Hypothalamus (tissue), 51 donors: ENCODE results near the gene CRTAC1.

Experiments
- DNase-seq, 51 donors: peaks; one replicate each; lab custom pipeline; 2025; lab: John Stamatoyannopoulos, UW

Gene CRTAC1

GRCh38 chr10:97977673-97978072 lies 52.7 kb downstream of the CRTAC1 start:
- DNase-seq, result peak in 17 of 51 donors; percentile 2 to 56 (median 24)

DNA sequence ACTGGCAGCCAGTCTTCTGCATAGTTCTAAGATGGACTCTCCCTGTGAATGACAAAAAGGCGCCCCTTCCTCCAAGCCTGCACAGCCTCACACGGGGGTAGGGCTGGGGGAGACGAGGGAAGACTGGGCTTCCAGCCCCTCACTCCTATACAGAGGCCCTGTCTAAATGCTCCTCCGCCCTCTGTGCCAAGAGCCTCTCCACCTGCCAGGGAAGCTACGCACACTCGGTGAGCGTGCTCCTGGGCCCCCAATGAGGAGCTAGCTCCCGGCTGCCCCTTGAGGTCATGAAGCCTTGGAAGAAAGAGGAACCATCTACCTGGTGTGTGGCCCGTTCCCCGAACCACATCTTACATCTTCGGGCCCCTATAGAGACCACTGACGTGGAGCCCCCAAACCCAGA lies 54.8 kb downstream of the CRTAC1 start:
- no peak for DNase-seq

DNA sequence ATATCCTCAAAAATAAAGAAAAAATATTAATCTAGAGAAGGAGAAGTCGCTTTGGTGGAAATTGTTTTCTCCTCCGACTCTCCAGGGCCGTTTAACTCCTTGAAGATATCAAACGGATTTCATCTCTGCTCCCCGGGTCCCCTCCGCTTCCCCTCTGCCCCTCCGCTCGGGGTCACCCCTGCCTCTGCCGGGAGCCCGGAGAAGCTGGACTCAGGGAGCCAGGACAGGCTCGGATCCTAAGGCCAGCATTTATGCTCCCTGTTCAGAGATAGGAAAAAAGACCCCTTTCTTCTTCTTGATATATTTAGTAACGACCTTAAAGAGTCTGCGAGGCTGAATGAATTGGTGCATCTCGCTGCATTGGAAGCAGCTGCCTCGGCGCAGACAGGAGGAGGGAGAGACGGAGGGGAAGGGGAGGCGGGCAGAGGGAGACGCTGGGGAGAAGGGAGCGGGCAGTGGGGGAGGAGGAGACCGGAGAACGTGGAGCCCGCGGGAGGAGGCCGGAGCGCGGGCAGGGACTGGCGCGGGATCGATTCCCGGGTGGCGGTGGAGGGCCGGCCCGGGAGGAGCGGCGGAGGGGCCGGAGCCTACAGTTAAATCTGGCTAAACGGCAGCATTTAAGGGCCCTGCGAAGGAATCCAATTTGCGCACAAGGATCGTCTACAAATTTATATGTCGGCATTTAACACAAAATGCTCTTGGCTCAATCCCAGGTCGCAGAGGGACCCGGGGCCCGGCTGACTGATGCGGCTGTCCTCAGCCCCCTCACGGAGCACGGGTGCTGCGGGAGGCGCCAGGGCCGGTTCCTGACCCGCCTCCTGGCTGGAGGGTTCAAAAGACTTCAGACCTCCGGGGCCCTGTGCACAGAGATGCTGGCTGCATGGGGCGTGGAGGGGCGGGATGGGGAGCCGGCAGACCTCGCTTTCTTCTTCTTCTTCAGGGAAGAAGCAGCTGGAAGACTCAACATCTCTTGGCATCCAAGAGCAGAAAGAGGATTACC lies 55.6 kb downstream of the CRTAC1 start:
- peak in 24 of 51 donors; percentile 5 to 51 (median 19) for DNase-seq

DNA sequence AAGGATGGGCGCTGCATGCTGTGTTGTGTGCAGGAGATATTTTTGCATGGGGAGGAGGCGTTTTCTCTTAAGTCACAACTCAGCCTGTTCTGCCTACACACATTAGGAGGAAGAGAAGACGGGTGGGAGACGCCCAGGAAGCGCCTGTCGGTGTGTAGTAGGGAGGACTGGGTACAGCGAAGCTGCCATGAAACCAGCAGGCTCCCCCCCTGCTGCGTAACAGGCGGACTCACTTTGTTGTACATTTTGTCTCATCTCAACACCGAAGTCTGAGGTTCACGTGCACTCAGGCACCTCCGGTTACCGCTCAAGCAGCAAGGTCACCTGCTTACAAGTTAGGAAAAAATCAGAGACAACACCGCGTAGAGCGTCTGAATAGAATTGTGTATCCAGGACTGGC lies 56.3 kb downstream of the CRTAC1 start:
- peak in 5 of 51 donors; percentile 5 to 77 (median 21) for DNase-seq

- DNase-seq, result no peak
These were observed 60.8 kb downstream of the CRTAC1 start for GRCh38 chr10:97969538-97970079.

GRCh38 chr10:97964748-97965147 lies 65.7 kb downstream of the CRTAC1 start:
- DNase-seq, result no peak

DNA sequence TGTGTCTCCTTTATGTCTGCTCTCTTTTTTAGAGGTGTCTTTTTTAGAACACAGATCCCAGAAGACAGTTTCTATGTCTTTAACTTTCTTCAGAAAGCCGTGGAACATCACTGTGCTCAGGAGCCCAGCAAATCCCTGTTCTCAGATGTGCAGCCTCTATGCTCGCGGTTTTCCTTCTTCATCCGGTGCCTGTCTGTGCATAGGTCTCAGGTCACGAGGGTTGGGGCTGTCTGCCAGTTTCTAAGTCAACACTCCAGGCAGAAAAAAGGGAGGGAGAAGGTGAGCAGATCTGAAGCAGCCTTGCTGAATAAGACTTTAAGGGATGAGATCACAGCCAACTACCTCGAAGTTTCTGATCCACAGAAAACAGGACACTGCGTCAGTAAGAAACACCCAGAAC lies 68.5 kb downstream of the CRTAC1 start:
- DNase-seq, result no peak

GRCh38 chr10:97960269-97961056 lies 70.0 kb downstream of the CRTAC1 start:
- no peak for DNase-seq

DNA sequence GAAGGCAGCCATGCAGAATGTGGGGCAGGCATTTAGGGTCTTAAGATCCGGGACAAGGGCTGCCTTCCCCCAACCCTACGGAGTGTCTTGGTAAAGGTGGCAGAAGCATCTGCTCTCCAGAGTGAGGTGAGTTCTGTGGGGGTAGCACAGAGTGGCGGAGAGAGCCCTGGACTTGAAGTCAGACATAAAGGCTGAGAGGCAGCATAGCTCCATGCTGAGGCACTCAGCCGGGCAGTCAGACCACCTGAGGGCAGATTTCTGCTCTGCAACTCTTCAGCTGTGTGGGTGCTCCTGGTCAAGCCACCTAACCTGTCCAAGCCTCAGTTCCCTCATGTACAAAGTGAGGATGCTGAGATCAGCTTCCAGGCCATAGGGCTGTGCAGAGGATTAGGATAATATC lies 81.0 kb downstream of the CRTAC1 start:
- DNase-seq, result no peak

DNA sequence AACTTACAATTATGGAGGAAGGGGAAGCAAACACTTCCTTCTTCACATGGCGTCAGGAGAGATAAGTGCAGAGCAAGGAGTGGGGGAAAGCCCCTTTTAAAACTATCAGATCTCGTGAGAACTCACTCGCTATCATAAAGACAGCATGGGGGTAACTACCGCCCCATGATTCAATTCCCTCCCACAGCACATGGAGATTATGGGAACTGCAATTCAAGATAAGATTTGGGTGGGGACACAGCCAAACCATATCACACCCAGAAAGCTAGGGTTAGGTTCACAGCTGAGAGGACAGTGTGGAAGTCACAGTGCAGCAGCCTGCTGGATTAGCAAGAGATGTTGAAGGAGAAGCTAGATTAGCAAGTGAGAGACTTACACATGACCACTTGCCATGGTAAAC lies 81.6 kb downstream of the CRTAC1 start:
- no peak for DNase-seq

GRCh38 chr10:97944772-97945171 lies 85.6 kb downstream of the CRTAC1 start:
- no peak for DNase-seq

- DNase-seq, result no peak
These were observed 87.1 kb downstream of the CRTAC1 start for GRCh38 chr10:97943294-97943693.

- no peak for DNase-seq
These were observed 89.9 kb downstream of the CRTAC1 start for GRCh38 chr10:97940534-97940933.

DNA sequence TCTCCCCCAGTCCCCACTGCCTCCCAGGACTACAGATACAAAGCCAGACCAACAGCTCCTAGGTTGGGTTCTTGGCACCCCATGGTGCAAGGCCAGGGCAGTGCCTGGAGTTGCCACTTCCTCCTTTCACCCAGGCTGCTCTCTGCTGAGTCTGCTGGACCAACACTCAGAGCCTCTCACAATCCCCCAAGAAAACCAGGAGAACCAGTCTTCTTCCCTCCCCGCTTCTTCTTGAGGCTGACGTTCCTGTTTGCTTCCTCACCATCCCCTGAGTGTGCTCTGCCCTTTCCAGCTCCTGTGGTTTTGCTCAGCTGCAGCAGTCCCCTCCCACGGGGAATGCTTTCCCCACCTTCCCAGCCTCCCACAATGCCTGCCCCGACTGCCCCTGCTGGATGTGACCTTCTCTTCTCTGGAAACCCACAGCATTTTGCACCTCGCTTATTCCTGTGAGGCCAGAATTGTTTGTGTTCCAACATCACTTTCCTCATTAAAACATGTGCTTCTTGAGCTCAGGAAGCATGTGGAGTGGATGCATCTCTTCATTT lies 90.9 kb downstream of the CRTAC1 start:
- DNase-seq, result no peak

DNA sequence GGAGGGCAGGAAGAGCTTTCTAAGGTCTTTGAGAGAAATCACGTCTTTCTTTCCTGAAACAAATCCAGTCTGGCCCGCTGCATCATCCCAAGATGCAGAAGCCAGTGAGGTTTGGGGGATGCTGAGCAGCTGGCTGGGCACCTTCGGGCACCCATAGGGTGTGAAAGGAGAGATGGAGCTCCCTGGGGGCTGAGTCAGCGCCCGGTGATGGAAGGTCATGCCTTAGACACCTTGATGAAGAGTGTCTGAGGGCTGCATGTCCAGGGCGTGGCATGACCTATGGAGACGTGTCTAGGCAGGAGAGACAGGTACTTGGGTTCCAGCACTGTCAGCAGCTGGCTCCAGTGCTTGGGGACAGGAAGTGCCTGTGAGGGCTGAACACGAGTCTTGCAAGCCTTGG lies 92.5 kb downstream of the CRTAC1 start:
- no peak for DNase-seq

DNA sequence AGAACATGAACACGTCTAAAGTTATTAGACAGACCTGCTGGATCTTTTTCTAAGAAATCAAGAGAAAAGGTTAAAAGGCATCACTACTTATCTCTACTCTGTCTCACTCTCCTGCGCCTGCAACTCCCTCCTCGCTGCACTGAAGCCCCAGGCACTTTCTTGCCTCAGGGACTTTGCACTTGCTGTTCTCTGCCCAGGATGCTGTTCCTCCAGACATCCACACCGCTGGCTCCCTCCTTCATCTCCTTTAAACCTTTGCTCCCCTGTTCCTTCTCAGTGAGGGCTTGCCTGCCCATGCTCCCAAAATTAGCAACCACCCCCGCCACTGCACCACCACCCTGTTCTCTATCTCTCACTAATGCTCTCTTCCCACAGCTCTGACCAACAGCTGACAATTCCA lies 93.4 kb downstream of the CRTAC1 start:
- no peak for DNase-seq

DNA sequence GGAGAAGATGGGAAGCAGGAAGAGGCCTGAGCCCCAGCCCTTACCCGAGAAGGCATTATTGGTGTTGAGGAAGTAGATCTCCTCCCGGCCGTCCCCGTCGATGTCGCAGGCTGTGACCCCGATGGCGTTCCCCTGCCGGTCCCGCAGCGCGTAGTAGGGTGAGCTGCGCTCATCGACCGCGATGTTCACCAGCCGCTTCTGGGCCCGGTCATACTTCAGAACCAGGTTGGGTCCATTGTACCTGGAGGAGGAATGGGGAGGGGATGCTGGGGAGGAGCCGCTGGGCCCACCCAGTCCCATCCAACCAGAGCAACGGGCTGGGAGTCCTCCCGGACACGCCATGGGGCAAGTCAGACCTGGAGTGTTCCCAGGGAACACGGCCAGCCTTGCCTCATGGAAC lies 94.3 kb downstream of the CRTAC1 start:
- DNase-seq, result no peak

DNA sequence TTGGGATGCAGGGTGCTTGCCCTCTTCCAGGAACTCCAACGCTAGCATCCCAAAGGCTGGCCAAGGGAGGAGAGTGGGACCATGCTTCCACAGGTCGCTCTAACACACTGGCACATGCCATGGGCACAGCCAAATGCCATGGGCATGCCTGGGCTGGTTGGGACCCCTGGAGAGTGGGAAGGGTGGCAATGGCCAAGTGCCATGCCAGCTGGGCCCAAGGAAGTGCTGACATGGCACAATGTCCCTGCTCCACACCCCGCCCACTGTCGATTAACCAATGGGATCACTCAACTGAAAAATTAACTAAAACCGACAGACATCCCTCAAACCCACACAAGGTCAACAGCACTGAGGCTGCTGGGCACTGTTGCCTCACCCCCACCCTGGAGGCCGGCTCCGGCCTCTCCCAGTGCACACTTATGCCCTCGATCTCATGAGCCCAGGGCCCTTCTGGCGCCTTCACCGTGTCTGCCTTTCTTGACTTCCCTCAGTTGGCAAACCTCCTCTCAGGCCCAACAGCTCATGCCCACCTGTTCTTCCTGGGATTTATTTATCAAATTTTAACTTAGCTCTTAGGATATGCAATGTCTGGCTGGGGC lies 97.4 kb downstream of the CRTAC1 start:
- DNase-seq, result no peak

GRCh38 chr10:97931041-97931440 lies 99.4 kb downstream of the CRTAC1 start:
- no peak for DNase-seq

- DNase-seq, result no peak
These were observed 101.5 kb downstream of the CRTAC1 start for GRCh38 chr10:97928897-97929296.

DNA sequence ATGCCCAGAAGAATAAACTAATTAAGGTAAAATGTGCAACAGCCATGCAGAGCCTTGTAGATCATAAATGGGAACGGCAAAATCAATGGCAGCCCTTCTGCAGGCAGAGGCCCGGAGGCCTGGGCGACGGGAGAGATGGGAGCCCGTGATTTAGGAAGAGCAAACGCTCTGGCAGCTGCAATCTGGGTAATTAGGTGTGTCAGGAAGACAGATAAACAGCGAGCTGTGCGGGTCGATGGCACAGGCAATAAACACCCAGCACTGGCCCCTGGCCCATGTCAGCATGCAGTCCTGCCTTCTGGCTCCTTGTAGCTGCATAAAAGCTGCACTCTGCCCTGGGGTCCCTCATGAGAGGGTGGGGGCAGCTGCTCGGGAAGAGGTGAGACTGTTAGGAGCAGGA lies 102.8 kb downstream of the CRTAC1 start:
- no peak for DNase-seq
